ENCODE measurements around the gene USP32.

- TF ChIP-seq POLR2A (IDR thresholded peaks at IDR 0.05) (no peak), CTCF (IDR thresholded peaks at IDR 0.05) (no peak)
Observed at GRCh38 chr17:60305141-60305540, 86.8 kb downstream of the USP32 start.

Measured in right lobe of liver (tissue), 4 donors.